C4-2B (cell line): ENCODE data around the gene TRIM63.

ENCODE experiments used
- ZFX ChIP-seq: fragments of 450-650 bp; IDR thresholded peaks from 2 replicates; pipeline ENCODE4 v1.6.1; 2017
- TF ChIP-seq, protein P1 (sequence below): fragments of 450-650 bp; conservative IDR thresholded peaks from 2 replicates; pipeline ENCODE4 v1.5.1; 2017; ENCODE audit warnings: mild to moderate bottlenecking

DNA sequence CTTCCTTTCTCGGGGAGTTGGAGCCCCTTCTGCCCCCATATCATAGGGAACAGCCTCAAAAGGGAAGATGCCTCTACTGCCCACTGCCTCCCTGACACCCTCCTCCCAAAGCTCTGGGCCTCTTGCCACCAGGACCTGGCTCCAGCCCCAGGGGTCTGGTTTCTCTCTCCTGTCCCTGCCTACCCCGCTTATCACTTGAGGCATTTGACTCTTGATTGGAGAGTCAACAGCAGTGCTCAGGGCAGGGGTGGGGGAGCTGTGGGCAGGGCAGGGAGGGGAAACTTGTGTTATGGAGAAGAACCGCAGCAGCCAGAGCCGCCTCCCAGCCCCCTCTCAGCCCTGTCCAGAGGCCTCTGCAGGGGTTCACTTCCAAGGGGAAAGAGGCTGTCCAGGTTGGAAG is 573 bp downstream of the TRIM63 start:
- TF ChIP-seq, protein P1, sequence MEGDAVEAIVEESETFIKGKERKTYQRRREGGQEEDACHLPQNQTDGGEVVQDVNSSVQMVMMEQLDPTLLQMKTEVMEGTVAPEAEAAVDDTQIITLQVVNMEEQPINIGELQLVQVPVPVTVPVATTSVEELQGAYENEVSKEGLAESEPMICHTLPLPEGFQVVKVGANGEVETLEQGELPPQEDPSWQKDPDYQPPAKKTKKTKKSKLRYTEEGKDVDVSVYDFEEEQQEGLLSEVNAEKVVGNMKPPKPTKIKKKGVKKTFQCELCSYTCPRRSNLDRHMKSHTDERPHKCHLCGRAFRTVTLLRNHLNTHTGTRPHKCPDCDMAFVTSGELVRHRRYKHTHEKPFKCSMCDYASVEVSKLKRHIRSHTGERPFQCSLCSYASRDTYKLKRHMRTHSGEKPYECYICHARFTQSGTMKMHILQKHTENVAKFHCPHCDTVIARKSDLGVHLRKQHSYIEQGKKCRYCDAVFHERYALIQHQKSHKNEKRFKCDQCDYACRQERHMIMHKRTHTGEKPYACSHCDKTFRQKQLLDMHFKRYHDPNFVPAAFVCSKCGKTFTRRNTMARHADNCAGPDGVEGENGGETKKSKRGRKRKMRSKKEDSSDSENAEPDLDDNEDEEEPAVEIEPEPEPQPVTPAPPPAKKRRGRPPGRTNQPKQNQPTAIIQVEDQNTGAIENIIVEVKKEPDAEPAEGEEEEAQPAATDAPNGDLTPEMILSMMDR: no peak
- no peak for TF ChIP-seq ZFX
